GM21825 (cell line): ENCODE results near the gene QRFP.
"Not testable (repeated sequence)": the region's sequence is repeated elsewhere in the genome, so short reads cannot be mapped to it uniquely, and the experiment has no call there.

Experiments used
- ATAC-seq: cut with Tn5 transposase; IDR thresholded peaks from one replicate; pipeline ENCODE4 v1.9.1; 2021; ENCODE audit warnings: mild to moderate bottlenecking, moderate library complexity; ENCODE audit not compliant: unreplicated experiment

Gene QRFP

DNA sequence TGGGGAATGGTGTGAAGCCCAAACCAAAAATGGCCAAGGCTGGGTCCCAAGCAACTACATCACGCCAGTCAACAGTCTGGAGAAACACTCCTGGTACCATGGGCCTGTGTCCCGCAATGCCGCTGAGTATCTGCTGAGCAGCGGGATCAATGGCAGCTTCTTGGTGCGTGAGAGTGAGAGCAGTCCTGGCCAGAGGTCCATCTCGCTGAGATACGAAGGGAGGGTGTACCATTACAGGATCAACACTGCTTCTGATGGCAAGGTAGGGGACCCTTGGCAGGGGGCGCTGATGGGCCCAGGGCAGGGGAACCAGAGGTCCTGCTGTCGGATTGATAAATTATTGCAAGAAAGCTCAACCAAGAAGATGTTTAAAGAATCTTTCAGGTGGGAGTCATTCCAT is 41.8 kb downstream of the QRFP start:
- ATAC-seq = no peak

GRCh38 chr9:130854092-130854491 is 42.5 kb downstream of the QRFP start:
- no peak for ATAC-seq

DNA sequence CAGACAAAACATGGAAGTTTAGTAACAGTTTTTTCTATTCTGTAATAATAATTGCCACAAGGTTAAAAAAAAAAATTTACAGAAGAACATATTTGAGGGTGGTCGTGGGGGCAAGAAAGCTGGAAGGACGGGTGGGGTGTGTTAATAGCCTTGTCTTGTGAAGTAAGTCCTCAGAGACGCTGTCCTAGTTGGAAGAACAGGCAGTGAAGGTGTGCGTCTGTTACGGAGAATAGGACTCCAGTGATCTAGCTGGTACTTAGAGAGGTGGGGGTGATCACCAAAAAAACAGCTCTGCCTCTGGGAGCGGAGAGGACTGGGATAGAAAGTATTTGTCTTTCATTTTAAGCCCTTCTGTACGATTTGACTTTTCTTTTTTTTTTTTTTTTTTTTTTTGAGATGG is 43.8 kb downstream of the QRFP start:
- ATAC-seq = no peak

GRCh38 chr9:130849356-130849755 is 47.3 kb downstream of the QRFP start:
- ATAC-seq = no peak

DNA sequence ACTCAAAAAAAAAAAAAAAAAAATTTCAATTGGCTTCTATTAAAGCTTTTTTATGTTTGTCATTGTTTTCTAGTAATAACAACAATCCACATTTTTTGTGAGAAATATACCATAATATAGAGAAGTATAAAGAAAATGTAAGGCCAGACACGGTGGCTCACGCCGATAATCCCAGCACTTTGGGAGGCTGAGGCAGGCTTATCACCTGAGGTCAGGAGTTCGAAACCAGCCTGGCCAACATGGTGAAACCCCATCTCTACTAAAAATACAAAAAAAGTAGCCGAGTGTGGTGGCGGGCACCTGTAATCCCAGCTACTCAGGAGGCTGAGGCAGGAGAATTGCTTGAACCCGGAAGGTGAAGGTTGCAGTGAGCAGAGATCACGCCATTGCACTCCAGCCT is 48.1 kb downstream of the QRFP start:
- ATAC-seq = not testable (repeated sequence)

DNA sequence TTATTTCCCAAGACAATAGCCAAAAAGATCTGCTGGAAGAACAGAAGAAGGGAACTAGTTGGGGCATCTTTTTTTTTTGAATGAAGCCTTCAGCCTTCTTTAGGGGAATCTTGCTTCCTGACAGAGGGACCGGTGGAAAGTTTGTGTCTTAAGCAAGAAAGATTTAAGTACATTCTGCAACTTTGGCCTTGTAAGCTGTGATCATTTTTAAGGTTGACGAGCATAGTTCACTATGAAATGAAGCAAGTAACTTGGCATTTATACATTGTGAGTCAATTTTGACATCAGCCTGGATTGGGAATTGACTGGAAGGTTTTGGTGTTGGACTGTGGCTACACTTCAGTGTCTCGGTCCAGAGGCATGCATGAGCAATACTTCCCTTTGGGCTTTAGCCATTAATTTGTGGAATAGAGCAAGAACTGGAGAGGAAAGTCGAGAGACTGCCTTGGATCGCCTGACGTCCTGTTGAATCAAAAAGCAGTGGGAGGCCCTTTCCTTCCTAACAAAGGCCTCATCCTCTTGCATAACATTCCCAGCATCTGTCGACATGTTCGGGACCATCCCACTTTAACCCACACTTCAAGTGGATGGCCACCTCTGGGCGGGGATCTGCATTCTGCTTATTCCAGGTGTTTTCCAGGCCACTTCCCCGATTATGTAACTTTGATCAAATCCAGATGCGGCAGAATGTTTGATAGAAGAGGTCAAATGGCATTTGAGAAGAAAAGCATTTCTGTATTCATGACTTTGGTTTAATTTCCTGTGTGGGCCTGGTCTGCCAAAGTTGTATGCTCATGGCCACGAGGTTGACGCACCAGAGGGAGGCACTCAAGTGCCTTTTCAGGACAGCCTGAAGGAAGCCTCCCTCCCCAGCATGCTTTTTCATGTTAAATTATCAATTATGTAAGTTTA is 49.0 kb downstream of the QRFP start:
- ATAC-seq = no peak

DNA sequence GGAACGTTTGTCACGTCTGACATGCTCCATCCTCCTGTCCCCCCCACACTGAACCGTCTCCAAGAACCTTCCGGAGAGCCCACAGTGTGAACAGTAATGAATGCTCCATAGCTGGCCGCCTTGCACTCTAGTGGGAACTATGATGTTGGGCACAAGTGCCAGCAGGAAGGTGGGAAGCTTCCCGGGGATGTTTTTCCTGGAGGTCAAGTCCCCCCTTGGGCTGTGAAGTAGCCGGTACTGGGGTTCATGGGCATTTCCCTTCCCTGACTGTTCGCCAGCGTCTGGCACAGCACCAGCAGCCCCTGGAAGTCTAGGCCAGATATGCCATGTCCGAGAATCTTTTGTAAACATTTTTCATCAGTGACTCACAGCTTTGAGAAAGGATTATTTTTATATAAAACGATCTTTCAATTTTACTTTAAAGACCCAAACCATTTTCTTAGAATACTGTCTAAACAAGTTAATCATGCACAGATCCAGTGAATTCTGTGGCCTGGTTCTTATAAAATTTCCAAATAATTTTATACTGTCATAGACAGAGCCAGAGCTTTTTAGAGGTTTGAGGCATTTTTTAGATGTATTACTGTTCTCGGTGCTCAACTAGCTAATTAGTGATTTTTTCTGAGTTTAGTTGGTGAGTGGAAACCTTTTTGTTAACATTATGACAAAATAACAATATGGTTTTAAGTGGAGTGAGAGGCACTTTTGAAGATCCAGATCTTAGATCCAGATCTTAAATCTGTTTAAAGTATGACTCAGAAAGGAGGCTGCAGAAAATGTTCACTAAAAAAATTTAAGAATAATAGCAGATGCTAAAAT is 49.9 kb downstream of the QRFP start:
- ATAC-seq = no peak

DNA sequence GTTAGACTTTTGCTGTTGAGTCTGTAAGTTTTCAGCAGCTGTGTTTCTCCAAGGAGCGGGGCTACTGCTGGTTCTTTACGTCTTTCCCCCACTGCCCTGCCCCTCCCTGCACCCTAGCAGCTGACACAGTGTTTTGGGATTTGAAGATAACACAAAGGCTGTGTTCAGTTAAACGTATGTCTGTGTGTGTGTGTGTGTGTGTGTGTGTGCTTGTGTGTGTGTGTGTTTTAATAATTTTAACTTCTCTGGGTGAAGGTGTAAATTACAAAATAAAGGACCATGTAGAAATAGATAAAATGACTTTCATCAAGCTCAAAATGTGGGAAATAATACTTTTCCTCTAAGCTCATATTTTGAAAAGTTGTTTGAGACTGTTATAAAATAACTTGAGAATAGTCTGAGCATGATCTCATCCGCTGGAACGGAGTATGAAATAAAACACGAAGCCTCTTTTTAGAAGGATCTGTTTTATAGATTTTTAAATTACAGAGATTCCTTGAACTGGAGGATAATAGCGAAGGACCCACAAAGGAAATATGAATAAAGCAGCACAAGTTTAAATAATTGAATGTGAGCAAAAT is 50.6 kb downstream of the QRFP start:
- ATAC-seq = no peak

DNA sequence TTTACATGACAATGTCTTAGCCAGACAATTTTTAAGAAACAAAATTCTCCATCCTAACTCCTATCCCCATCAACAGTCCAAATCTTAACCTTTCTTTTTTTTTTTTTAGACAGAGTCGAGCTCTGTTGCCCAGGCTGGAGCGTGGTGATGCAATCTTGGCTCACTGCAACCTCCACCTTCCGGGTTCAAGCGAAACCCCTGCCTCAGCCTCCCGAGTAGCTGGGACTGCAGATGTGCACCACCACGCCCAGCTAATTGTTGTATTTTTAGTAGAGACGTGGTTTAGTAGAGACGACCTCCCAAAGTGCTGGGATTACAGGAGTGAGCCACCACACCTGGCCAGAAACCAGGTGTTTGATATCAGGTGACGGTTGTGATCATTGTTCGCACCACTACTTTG is 51.4 kb downstream of the QRFP start:
- ATAC-seq = no peak

DNA sequence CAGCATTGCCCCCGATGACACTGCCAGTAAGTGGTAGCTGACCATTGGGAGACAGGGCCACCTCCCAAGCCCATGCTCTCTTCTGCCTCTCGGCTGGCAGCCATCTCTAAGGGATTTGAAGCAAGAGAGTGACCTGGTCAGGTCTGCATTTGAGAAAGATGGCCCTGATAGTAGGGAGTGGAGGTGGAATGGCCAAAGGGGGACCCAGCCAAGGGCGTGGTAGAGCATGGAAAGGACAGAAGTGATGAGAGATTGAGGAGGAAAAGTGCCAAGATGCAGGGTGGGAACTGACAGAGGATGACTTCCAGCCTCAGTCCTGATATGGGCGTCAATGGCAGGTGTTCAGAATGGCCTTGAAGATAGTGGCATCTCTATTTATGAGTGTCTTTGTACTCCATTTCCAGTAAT is 52.6 kb downstream of the QRFP start:
- ATAC-seq = no peak

GRCh38 chr9:130843049-130843908 is 53.3 kb downstream of the QRFP start:
- ATAC-seq = no peak
